ENCODE measurements around the gene IFNL2. TPM values are rescaled to one million over a fixed set of nuclear protein-coding genes. Genes with fewer than 3 reads are reported as not detected.

IFNL2 gene
- total RNA-seq, 1 donor from 2014 or later, result not detected

DNA sequence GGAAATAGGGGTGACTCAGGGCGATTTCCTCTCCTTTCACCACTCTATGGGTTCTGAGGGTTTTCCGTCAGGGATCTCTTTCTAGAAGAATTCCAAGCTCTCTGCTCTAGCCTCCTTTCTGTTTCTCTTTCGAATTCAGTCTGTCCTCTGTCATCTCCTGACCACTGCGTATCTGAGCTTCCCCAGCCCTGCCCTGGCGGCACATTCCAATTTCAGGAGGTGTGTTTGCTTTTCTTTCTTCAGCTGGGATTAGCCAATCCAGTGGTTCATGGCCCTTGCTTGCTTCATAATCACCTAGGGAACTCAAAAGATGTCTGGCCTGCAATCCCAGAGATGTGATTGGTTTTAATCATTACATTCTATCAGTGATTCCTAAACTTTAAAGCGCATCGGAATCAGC lies 9.4 kb downstream of the IFNL2 start:
- ATAC-seq (no peak), DNase-seq (ENCODE audit: low spot score) (no peak)
- intact Hi-C loops (cut with DNase I), result no loop called here

DNA sequence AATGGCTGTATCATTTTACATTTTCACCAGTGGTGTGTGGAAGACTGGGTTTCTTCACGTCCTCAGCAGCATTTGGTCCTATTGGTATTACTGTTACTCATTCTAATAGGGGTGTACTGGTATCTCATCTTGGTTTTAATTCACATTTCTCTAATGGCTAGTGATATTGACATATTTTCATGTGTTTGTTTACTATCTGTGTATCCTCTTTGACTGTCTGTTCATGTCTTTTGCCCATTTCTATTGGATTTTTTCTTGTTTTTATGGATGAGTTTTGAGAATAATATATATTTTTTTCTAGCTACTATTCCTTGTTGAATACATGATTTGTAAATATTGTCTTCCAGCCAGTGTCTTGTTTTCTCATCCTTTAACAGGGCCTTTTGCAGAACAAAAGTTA lies 13.8 kb downstream of the IFNL2 start:
- no peak for DNase-seq (ENCODE audit: low spot score)
- ATAC-seq, result no peak
- intact Hi-C loops (cut with DNase I), result no loop called here

DNA sequence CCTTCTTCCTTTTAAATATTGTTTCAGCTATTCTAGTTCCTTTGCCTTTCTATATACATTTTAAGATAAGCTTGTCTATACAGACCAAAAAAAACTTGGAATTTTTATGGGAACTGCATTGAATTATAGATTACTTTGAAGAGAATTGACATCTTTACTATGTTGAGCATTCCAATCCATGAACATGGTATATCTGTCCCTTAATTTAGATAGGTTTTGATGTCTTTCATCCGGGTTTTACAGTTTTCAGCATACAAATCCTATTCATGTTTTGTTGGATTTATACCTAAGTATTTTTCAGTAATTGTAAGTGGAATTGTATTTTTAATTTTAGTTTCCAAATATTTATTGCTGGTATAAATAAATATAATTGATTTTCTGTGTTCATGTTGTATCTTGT lies 15.8 kb downstream of the IFNL2 start:
- intact Hi-C loops (cut with DNase I), result no loop called here
- no peak for ATAC-seq

DNA sequence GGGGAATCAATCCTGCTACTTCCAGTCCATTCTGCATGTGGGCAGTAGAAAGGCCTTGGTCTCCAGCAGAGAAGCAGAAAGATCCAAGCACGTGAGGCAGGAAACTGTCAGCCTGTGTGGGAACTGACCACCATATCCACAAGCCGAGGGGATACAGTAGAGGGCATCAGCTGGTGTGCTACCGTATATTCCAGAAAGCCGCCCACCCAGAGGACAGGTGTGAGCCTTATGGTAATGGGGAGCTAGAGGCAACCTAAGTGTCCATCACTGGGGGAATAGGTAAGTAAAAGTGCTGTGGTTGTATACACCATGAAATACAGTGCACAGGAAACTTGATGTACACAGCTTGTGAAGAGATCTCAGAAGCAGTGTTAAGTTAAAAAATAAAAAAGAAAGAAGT lies 25.2 kb downstream of the IFNL2 start:
- intact Hi-C loops (cut with DNase I), result no loop called here
- DNase-seq (ENCODE audit: low spot score), result no peak
- no peak for ATAC-seq

More for the DNA sequence above, 15.8 kb downstream of the IFNL2 start:
- no peak for DNase-seq (ENCODE audit: low spot score)

DNA sequence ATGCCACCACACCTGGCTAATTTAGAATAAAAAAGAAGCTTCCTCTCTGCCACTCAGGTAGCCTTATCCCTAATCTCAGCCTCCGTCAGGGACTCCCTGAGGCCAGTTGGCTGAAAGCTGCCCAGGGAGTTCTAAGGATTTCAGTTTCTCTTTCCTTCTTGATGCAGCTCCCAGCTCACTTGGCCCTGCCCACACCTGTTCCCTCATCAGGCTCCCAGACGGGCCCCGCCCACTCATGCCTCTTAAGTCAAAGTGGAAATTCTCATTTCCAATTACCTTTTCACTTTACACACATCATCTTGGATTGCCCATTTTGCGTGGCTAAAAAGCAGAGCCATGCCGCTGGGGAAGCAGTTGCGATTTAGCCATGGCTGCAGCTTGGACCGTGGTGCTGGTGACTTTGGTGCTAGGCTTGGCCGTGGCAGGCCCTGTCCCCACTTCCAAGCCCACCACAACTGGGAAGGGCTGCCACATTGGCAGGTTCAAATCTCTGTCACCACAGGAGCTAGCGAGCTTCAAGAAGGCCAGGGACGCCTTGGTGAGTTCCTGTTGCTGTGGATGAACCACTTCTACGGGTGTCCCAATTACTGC lies 28.0 kb downstream of the IFNL2 start, which contains the start of gene IFNL1:
TSS of gene IFNL1 (plus strand) at position 353 of the 591 bp plus-strand sequence. CDS start at position 368, 15 bp downstream.
- ATAC-seq, result no peak
- intact Hi-C loops (cut with DNase I), result no loop called here
- DNase-seq (ENCODE audit: low spot score), result no peak

DNA sequence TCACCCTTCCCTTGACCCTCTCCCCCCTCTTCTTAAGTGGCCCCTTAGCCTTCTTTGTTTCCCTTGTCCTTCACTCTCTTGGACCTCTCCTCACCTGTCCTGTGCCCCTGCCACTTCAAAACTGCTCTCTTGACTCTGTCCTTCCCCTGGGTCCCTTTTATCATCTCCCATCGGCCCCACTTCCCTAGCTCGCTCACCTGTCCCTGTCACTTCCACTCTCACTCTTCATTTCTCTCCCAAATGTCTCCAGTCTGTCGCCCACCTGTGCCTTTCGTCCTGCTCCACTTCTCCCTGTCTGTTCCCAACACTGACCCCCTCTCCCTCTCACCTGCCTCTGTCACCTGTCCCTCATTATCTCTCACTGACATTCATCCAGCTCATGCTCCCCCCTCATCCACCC lies 28.7 kb downstream of the IFNL2 start:
- ATAC-seq (no peak), DNase-seq (ENCODE audit: low spot score) (peak; percentile 7)
- intact Hi-C loops (cut with DNase I), result no loop called here

DNA sequence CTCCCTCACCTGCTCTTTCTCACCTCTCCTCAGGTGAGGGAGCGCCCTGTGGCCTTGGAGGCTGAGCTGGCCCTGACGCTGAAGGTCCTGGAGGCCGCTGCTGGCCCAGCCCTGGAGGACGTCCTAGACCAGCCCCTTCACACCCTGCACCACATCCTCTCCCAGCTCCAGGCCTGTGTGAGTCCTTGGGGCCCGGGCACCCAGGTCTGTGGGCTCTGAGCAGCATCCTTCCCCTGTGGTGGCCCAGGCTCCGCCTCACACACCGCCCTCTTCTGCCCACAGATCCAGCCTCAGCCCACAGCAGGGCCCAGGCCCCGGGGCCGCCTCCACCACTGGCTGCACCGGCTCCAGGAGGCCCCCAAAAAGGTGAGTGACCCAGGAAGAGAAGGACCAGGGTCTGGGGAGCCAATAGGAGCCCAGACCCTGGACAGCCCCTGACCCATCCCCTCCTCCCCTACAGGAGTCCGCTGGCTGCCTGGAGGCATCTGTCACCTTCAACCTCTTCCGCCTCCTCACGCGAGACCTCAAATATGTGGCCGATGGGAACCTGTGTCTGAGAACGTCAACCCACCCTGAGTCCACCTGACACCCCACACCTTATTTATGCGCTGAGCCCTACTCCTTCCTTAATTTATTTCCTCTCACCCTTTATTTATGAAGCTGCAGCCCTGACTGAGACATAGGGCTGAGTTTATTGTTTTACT lies 29.9 kb downstream of the IFNL2 start:
- ATAC-seq (peak; percentile 22), DNase-seq (ENCODE audit: low spot score) (peak; percentile 53)
- intact Hi-C loops (cut with DNase I), result no loop called here

DNA sequence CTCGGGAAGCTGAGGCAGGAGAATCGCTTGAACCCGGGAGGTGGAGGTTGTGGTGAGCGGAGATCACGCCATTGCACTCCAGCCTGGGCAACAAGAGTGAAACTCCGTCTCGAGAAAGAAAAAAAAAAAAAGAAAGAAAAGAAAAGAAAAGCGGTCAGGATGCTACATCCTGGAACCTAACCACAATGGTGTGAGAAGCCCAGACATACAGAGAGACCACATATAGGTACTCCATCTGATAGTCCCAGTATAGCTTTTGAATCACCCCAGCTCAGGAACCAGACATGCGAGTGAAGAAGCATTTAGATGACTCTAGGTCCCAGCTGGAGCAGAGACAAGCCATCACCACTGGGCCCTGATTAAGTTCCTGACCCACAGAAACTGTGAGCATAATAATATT lies 31.2 kb downstream of the IFNL2 start:
- no peak for ATAC-seq
- no peak for DNase-seq (ENCODE audit: low spot score)
- intact Hi-C loops (cut with DNase I), result no loop called here

DNA sequence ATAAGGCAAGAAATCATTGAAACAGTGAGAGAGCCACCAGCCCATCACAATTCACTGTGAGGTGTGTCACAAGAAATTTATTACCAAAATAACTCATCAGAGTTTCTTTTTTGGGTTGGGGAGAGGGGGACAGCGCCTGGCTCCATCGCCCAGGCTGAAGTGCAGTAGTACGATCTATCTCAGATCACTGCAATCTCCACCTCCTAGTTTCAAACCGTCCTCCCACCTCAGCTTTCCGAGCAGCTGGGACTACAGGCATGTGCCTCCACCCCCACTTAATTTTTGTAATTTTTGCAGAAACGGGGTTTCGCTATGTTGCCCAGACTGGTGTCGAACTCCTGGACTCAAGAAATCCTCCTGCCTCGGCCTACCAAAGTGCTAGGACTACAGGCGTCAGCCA lies 31.6 kb downstream of the IFNL2 start:
- ATAC-seq (no peak), DNase-seq (ENCODE audit: low spot score) (peak; percentile 17)
- intact Hi-C loops (cut with DNase I), result no loop called here

DNA sequence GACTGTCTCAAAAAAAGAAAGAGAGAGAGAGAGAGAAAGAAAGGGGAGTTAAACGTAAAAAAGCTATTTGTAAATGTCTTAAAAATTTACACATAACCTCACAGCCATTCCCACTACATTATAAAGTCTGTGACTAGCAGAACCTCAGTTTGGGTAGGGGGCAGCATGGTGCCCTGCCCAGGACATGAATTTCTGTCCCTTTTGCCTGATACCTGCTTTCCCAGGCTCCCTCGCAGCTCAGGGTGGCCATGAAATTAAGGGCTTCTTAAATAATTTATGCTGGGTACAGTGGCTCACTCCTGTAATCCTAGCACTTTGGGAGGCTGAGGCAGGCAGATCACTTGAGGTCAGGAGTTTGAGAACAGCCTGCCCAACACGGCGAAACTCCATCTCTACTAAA lies 32.8 kb downstream of the IFNL2 start:
- intact Hi-C loops (cut with DNase I), result no loop called here
- ATAC-seq, result no peak
- DNase-seq (ENCODE audit: low spot score), result peak; percentile 4

DNA sequence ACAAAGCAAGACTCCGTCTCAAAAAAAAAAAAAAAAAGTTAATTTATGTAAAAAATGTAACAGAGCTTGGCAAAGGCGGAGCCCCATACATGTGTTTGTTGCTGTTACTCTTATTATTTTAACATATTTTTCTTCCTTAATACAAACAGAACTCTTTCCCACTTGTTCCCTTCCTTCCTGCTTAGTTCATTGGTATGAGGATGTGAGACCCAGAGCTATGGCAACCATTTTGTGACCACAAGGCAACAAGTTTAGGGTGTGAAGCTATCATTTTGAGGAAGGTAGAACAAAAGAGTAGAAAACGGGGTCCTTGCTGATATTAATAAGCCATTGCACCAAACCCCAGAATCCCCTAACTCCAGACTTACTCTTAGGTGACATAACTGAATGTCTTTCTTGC lies 33.4 kb downstream of the IFNL2 start:
- ATAC-seq, result no peak
- DNase-seq (ENCODE audit: low spot score), result no peak
- intact Hi-C loops (cut with DNase I), result no loop called here

DNA sequence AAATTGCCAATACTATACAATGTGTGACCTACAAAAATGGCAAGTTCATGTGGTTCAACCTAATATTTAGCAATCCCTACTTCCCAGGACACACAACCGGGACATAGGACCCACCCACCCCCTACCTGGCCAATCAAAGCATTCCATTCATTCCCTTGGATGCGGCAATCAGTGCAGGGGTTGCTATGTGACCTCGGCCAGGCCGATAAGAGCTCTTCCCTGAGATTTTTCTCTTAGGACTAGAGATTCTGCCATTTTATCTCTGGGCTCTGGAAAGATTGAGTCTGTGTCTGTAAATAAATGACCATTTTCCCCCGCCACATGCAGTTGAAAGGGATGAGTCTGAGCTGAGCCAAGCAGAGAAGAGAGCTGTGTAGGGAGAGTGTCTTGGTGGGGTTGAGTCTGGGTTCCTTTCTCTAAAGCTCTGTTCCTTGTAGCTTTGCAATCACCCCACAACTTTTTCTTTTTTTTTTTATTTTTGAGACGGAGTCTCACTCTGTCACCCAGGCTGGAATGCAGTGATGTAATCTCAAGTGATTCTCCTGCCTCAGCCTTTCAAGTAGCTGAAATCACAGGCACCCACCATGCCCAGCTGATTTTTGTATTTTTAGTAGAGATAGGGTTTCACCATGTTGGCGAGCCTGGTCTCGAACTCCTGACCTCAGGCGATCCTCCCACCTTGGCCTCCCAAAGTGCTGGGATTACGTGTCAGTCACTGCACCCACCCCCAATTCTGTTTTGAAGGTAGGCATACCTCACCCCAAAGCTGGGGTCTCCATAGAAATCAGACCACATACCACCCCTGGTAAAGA lies 35.4 kb downstream of the IFNL2 start:
- peak; percentile 28 for DNase-seq (ENCODE audit: low spot score)
- ATAC-seq, result no peak
- intact Hi-C loops (cut with DNase I), result no loop called here

DNA sequence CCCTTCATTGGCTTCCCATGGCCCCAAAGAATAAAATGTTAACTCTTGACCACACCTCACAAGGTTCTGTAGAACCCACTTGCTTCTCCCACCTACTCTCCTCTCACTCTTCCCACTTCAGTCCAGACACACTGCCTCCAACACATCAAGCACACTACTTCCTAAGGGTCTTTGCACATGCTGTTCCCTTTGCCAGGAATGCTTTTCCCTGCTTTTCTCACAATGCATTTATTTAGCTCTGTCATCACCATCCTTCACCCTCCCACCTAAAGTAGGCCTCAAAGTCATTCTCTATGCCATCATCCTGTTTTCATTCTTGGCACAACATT lies 36.0 kb downstream of the IFNL2 start:
- intact Hi-C loops (cut with DNase I), result no loop called here
- DNase-seq (ENCODE audit: low spot score) (no peak), ATAC-seq (no peak)

DNA sequence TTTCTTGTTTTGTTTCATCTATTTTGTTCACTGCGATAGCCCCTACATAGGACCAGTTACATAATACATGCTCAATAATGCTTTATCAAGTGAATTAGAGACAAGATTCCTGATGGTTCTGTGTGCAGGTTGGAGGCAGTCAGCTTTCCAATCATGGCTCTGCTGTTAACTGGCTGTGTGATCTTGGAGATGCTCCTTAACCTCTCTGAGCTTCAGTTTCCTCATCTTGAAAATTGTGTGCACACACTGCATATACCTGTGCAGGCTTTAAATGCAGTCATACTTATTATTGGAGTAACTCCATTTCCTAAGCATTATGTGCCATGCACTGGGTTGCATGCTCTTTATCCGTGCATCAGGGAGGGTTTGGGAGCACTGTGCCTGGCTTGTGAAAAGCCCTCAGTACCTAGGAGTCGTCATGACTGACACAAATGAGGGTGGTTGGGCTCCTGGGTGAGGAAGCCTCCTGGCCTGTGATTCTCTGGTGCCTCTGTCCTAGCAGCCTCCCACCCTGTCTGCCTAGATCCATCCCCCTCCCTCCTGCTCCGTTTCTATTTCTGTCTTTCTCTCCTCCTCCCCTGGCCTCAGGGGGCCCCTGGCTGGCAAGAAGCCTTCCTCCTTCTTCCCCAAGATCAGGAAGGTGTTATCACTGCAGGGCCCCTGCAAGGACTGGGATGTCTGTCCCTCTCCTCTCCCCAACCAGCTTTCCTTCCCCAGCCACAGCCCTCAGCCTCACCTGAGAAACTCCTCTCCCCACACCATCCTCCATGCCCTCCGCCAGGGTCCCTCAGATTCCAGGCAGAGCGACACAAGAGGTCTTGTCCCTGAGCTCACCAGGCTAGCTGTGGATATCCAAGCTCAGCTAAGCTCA lies 36.7 kb downstream of the IFNL2 start:
- intact Hi-C loops (cut with DNase I), result no loop called here
- peak; percentile 40 for DNase-seq (ENCODE audit: low spot score)

DNA sequence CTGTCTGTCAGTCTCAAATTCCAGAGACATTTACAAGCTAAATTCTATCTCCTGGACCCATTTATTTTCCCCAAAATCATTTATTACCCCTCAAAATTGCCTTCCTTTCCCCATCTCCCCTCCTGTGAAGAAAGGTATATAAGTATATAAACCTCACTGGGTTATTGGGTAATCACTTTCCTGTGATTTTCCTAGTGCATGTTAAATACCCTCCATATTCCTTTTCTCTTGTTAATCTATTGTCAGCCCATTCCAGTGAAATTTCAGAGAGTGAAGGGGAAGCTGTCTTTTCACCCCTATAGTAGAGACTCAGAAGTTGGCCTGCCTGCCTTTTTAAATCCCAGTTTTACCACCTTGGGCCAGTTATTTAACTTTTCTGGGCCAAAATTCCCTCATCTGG lies 37.9 kb downstream of the IFNL2 start:
- ATAC-seq, result no peak
- DNase-seq (ENCODE audit: low spot score), result no peak
- intact Hi-C loops (cut with DNase I), result no loop called here

More for the DNA sequence above, 36.7 kb downstream of the IFNL2 start:
- ATAC-seq, result no peak

DNA sequence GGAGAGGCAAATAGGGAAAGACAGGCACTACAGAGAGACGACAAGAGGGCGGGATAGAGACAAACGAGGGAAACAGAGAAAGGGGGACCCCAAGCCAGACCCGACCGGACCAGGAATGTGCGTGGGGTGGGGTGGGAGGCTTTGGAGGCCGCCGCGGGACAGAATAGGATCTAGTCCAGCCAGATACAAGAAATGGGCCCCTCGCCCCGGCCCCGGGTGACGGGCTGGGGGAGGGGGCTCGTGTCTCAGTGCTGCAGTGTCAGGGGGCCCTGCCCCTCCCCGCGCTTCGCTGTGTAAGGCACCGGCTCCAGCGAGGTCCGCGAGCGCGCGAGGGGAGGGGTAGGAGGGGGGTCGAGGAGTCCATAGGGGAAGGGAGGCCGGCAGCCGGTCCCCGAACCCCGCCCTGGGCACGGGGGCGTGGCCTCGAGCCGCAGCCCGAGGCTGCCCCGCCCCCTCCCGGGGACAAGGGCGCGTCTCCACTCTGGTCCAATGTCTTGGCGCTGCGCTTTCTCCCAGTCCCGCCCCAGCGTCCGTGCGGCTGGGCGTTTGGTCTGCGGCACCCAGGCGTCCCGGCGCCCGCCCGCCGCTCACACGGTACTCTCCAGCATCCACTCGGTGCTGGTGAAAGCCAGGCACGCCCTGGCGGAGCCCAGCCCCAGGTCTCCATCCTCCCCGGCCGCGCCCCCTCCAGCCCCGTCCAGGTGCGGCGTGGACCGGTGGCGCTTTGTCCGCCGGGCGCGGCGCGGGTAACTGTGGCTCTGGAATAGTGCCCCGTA lies 39.0 kb downstream of the IFNL2 start:
- ATAC-seq (peak; percentile 67), DNase-seq (ENCODE audit: low spot score) (no peak)

DNA sequence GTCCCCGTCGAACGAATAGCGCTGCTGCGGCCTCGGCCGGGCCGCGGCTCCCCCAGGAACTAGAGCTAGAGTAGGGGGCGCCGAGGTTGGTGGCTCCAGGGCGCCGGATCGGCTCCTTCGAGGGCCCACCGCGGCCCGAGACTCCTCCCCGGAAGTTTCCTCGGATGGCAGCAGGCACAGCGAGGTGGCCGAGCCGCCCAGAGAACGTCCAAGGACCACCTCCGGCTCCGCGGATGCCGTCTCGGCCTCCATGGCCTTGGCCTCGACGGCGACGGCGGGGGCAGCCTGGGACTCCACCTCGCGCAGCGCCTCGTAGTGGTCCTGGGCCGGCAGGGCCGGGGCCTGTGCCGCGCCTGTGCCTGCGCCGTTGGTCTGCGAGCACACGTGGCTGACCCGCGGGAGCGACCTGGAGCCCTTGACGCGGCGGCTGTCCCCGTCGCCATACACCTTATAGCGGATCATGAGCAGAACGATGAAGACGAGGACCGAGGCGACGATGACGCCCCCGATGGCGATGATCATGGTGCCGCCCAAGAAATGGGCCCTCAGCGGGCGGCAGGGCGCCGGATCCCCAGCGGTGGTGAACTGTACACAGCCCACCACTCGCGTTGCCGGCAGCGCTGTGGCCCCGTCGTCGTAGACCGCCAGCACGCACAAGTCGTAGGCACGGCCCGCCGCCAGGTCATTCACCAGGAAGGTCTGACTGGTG lies 39.8 kb downstream of the IFNL2 start:
- peak; percentile 53 for DNase-seq (ENCODE audit: low spot score)
- ATAC-seq, result no peak
- intact Hi-C loops (cut with DNase I), result no loop called here

More for the DNA sequence above, 39.0 kb downstream of the IFNL2 start:
- intact Hi-C loops (cut with DNase I), result no loop called here
